HG03159 (cell line): ENCODE data around the gene ATF4.

Experiments used
- ATAC-seq: cut with Tn5 transposase; IDR thresholded peaks from one replicate; pipeline ENCODE4 v1.9.1; 2021; ENCODE audit warnings: mild to moderate bottlenecking, moderate library complexity; ENCODE audit not compliant: unreplicated experiment

ATF4 gene

GRCh38 chr22:39528080-39528661 lies 7.8 kb downstream of the ATF4 start:
- no peak for ATAC-seq

GRCh38 chr22:39528681-39529486 lies 8.5 kb downstream of the ATF4 start:
- peak; percentile 29 for ATAC-seq

- ATAC-seq: no peak
These were observed 9.1 kb downstream of the ATF4 start for GRCh38 chr22:39529487-39529851.

GRCh38 chr22:39530116-39530515 lies 9.8 kb downstream of the ATF4 start:
- no peak for ATAC-seq

GRCh38 chr22:39530692-39531331 lies 10.4 kb downstream of the ATF4 start:
- ATAC-seq: no peak

- ATAC-seq: peak; percentile 67
These were observed 12.1 kb downstream of the ATF4 start, which contains the start of gene RPS19BP1 for GRCh38 chr22:39532215-39533073. RPS19BP1 (minus strand) TSS chr22:39532748; CDS start chr22:39532738, 10 bp downstream.

- ATAC-seq: no peak
These were observed 13.7 kb downstream of the ATF4 start for GRCh38 chr22:39534092-39534506.

GRCh38 chr22:39534591-39535356 lies 14.4 kb downstream of the ATF4 start:
- ATAC-seq: no peak

- ATAC-seq: no peak
These were observed 15.0 kb downstream of the ATF4 start for GRCh38 chr22:39535357-39535725.

- no peak for ATAC-seq
These were observed 15.6 kb downstream of the ATF4 start for GRCh38 chr22:39535831-39536449.

- ATAC-seq: no peak
These were observed 16.3 kb downstream of the ATF4 start for GRCh38 chr22:39536711-39537110.

GRCh38 chr22:39537975-39538374 lies 17.6 kb downstream of the ATF4 start:
- no peak for ATAC-seq

GRCh38 chr22:39543095-39543494 lies 22.7 kb downstream of the ATF4 start:
- ATAC-seq: no peak

- ATAC-seq: no peak
These were observed 25.3 kb downstream of the ATF4 start for GRCh38 chr22:39545386-39546365.

- no peak for ATAC-seq
These were observed 26.7 kb downstream of the ATF4 start for GRCh38 chr22:39546889-39547586.

GRCh38 chr22:39547587-39547947 lies 27.2 kb downstream of the ATF4 start:
- no peak for ATAC-seq

- ATAC-seq: no peak
These were observed 33.1 kb downstream of the ATF4 start for GRCh38 chr22:39553429-39553828.

GRCh38 chr22:39554151-39554550 lies 33.8 kb downstream of the ATF4 start:
- no peak for ATAC-seq
